DOHH2 (cell line): ENCODE data around the gene UVSSA.

Experiments
- H3F3A ChIP-seq: fragments of 200-600 bp; sonication (generic), shearing (Covaris generic); 2 replicates; pipeline ENCODE4 v1.6.0; 2016; ENCODE audit warnings: antibody characterized with exemption, mild to moderate bottlenecking; ENCODE audit not compliant: control insufficient read depth, insufficient read depth
- H3K27ac ChIP-seq: fragments of 200-600 bp; sonication (generic); 2 replicates; pipeline ENCODE4 v1.5.1; 2014; ENCODE audit warnings: low read depth, mild to moderate bottlenecking, low read length, moderate library complexity
- H3K27me3 ChIP-seq: fragments of 200-600 bp; sonication (generic); 2 replicates; pipeline ENCODE4 v1.6.1; 2014; ENCODE audit warnings: mild to moderate bottlenecking, low read length, mixed read lengths; ENCODE audit not compliant: control insufficient read depth
- H3K36me3 ChIP-seq: fragments of 200-600 bp; sonication (generic); 2 replicates; pipeline ENCODE4 v1.6.1; 2014; ENCODE audit warnings: mild to moderate bottlenecking, low read length, moderate library complexity, mixed read lengths; ENCODE audit not compliant: control insufficient read depth
- H3K4me1 ChIP-seq: fragments of 200-600 bp; sonication (generic); 2 replicates; pipeline ENCODE4 v1.6.1; 2014; ENCODE audit warnings: mild to moderate bottlenecking, low read length, mixed read lengths; ENCODE audit not compliant: control insufficient read depth
- H3K4me2 ChIP-seq: fragments of 200-600 bp; sonication (generic); 2 replicates; pipeline ENCODE4 v1.6.0; 2014; ENCODE audit warnings: mild to moderate bottlenecking, low read length, moderate library complexity
- H3K4me3 ChIP-seq: fragments of 200-600 bp; sonication (generic); 2 replicates; pipeline ENCODE4 v1.5.1; 2014; ENCODE audit warnings: mild to moderate bottlenecking, low read length, mixed read lengths
- H3K79me2 ChIP-seq: fragments of 200-600 bp; sonication (generic); 2 replicates; pipeline ENCODE4 v1.6.1; 2014; ENCODE audit warnings: mild to moderate bottlenecking, low read length, mixed read lengths; ENCODE audit not compliant: control insufficient read depth
- H3K9me2 ChIP-seq: fragments of 200-600 bp; sonication (generic); replicated peaks from 2 replicates; pipeline ENCODE4 v1.6.1; 2014; ENCODE audit warnings: mild to moderate bottlenecking, low read length, mixed read lengths; ENCODE audit not compliant: control insufficient read depth
- H3K9me3 ChIP-seq: fragments of 200-600 bp; sonication (generic); 2 replicates; pipeline ENCODE4 v1.6.1; 2014; ENCODE audit warnings: antibody characterized with exemption, low read length, mixed read lengths; ENCODE audit not compliant: control insufficient read depth, insufficient read depth
- H4K20me1 ChIP-seq: fragments of 200-600 bp; sonication (generic); 2 replicates; pipeline ENCODE4 v1.6.0; 2014; ENCODE audit warnings: low read depth, mild to moderate bottlenecking, antibody characterized with exemption, low read length, moderate library complexity; ENCODE audit not compliant: control insufficient read depth, insufficient read depth
- CTCF ChIP-seq: fragments of 200-600 bp; sonication (generic); IDR thresholded peaks from one replicate; pipeline ENCODE4 v1.5.1; 2014; ENCODE audit warnings: antibody characterized with exemption, mild to moderate bottlenecking, low read depth, low read length; ENCODE audit not compliant: poor library complexity, severe bottlenecking
- EZH2phosphoT487 ChIP-seq: fragments of 200-600 bp; sonication (generic); IDR thresholded peaks from 2 replicates; pipeline ENCODE4 v1.6.1; 2017; ENCODE audit warnings: borderline replicate concordance, mild to moderate bottlenecking, antibody characterized with exemption, low read length, moderate library complexity, mixed read lengths

UVSSA gene

GRCh38 chr4:1402021-1402515 lies 55.1 kb downstream of the UVSSA start:
- Histone ChIP-seq H4K20me1 (no peaks in the 10 kb centered on the region), H3K4me3 (no peak overlapping the region), H3F3A (no peaks in the 10 kb centered on the region), H3K36me3 (no peaks in the 10 kb centered on the region), H3K4me1 (no peaks in the 10 kb centered on the region), H3K4me2 (no peak overlapping the region), H3K27me3 (no peaks in the 10 kb centered on the region), H3K9me2 (no peaks in the 10 kb centered on the region), H3K79me2 (no peaks in the 10 kb centered on the region), H3K9me3 (peaks cover 28% of the 10 kb centered on the region; the same call in 1 of the 2 replicates), H3K27ac (no peak overlapping the region)
- TF ChIP-seq EZH2phosphoT487 (no peak), CTCF (no peak)

GRCh38 chr4:1402516-1403091 lies 55.6 kb downstream of the UVSSA start:
- TF ChIP-seq CTCF (no peak), EZH2phosphoT487 (no peak)

GRCh38 chr4:1403177-1403583 lies 56.2 kb downstream of the UVSSA start:
- Histone ChIP-seq H3K4me1 (no peaks in the 10 kb centered on the region), H3K79me2 (no peaks in the 10 kb centered on the region), H3K27me3 (no peaks in the 10 kb centered on the region), H3K9me2 (no peaks in the 10 kb centered on the region), H3K9me3 (peaks cover 26% of the 10 kb centered on the region; the same call in 1 of the 2 replicates), H3K4me3 (no peak overlapping the region), H3K27ac (no peak overlapping the region), H3K36me3 (no peaks in the 10 kb centered on the region), H3F3A (no peaks in the 10 kb centered on the region), H3K4me2 (no peak overlapping the region), H4K20me1 (no peaks in the 10 kb centered on the region)
- TF ChIP-seq EZH2phosphoT487 (no peak), CTCF (no peak)

More at GRCh38 chr4:1402516-1403091, 55.6 kb downstream of the UVSSA start:
- Histone ChIP-seq H3F3A (no peaks in the 10 kb centered on the region), H4K20me1 (no peaks in the 10 kb centered on the region), H3K9me3 (peaks cover 26% of the 10 kb centered on the region; the same call in 1 of the 2 replicates), H3K4me1 (no peaks in the 10 kb centered on the region), H3K4me2 (no peak overlapping the region), H3K79me2 (no peaks in the 10 kb centered on the region), H3K9me2 (no peaks in the 10 kb centered on the region), H3K27ac (no peak overlapping the region), H3K36me3 (no peaks in the 10 kb centered on the region), H3K27me3 (no peaks in the 10 kb centered on the region), H3K4me3 (no peak overlapping the region)
